Keratinocyte (primary cell): ENCODE data around the gene SUSD6. TPM values are rescaled to one million over a fixed set of nuclear protein-coding genes. Genes with fewer than 3 reads are reported as not detected.

Source experiments
- DNase-seq: peaks from one replicate; pipeline ENCODE4 v3.0.0-alpha.2; 2011; ENCODE audit warnings: low read depth, missing footprints, low spot score
- FAIRE-seq: peaks from 2 replicates; lab custom pipeline; 2011; peaks lifted over from hg19 to GRCh38; lab: Jason Lieb, UNC
- H2AFZ ChIP-seq: 2 replicates; pipeline ENCODE4 v1.6.0; 2012; ENCODE audit warnings: low read length, control low read depth, inconsistent platforms; ENCODE audit not compliant: control insufficient read depth
- H3K27ac ChIP-seq: 2 replicates; pipeline ENCODE4 v1.5.1; 2011; ENCODE audit warnings: low read length; ENCODE audit not compliant: control insufficient read depth, insufficient read depth
- H3K27me3 ChIP-seq: 3 replicates; pipeline ENCODE4 v1.6.0; 2011; ENCODE audit warnings: low read length; ENCODE audit not compliant: control insufficient read depth, insufficient read depth; ENCODE audit errors: extremely low read depth
- H3K36me3 ChIP-seq, 2 experiments: 2 replicates in 1 of 2; 3 replicates in 1 of 2; pipeline ENCODE4 v1.5.1; 2011; ENCODE audit warnings: low read length in 2 of 2, mild to moderate bottlenecking in 1 of 2; ENCODE audit not compliant: control insufficient read depth in 2 of 2, insufficient read depth in 2 of 2; ENCODE audit errors: extremely low read depth in 1 of 2
- H3K4me1 ChIP-seq: 3 replicates; pipeline ENCODE4 v1.5.1; 2011; ENCODE audit warnings: low read length; ENCODE audit not compliant: control insufficient read depth, insufficient read depth; ENCODE audit errors: extremely low read depth
- H3K4me2 ChIP-seq: 3 replicates; pipeline ENCODE4 v1.6.0; 2011; ENCODE audit warnings: low read depth, low read length; ENCODE audit not compliant: control insufficient read depth, insufficient read depth; ENCODE audit errors: extremely low read depth
- H3K4me3 ChIP-seq, 3 experiments: fragments of 200-600 bp in 1 of 3; sonication (generic) in 1 of 3; 2 replicates in 2 of 3; 3 replicates in 1 of 3; pipeline ENCODE4 v1.5.1; 2011 to 2016; ENCODE audit warnings: low read length in 3 of 3, mild to moderate bottlenecking in 3 of 3, control low read depth in 2 of 3, inconsistent platforms in 1 of 3, low read depth in 1 of 3, mixed read lengths in 1 of 3, mixed run types in 1 of 3, moderate library complexity in 1 of 3; ENCODE audit not compliant: control insufficient read depth in 2 of 3, insufficient read depth in 2 of 3; ENCODE audit errors: extremely low read depth in 1 of 3
- H3K79me2 ChIP-seq: 2 replicates; pipeline ENCODE4 v1.6.0; 2012; ENCODE audit warnings: low read length; ENCODE audit not compliant: control insufficient read depth, insufficient read depth
- H3K9ac ChIP-seq: 3 replicates; pipeline ENCODE4 v1.6.0; 2011; ENCODE audit warnings: low read length; ENCODE audit not compliant: control insufficient read depth, insufficient read depth; ENCODE audit errors: extremely low read depth
- H3K9me1 ChIP-seq: 3 replicates; pipeline ENCODE4 v1.6.0; 2011; ENCODE audit warnings: low read length; ENCODE audit not compliant: control insufficient read depth, insufficient read depth; ENCODE audit errors: extremely low read depth
- H3K9me3 ChIP-seq: 2 replicates; pipeline ENCODE4 v1.5.1; 2012; ENCODE audit warnings: low read depth, low read length; ENCODE audit not compliant: control insufficient read depth
- H4K20me1 ChIP-seq: 3 replicates; pipeline ENCODE4 v1.6.0; 2011; ENCODE audit warnings: low read length; ENCODE audit not compliant: control insufficient read depth, insufficient read depth; ENCODE audit errors: extremely low read depth
- EZH2 ChIP-seq: IDR thresholded peaks from one replicate; pipeline ENCODE4 v1.6.1; 2012; ENCODE audit warnings: inconsistent platforms, mild to moderate bottlenecking, low read length, moderate library complexity
- dilution Hi-C: fragments of 300-500 bp; cut with MboI; formaldehyde crosslinking; loops from one replicate; pipeline ENCODE4 v1.7.0; 2020; ENCODE audit warnings: low sequenced_read_pairs; ENCODE audit not compliant: extremely low pct_ligation_motif_present
- polyA plus RNA-seq, 5 experiments: library from polyadenylated mRNA; depleted of rRNA in 3 of 5; stranded (reverse) in 3 of 5; stranded (forward) in 1 of 5; unstranded in 1 of 5; fragments of >200 nt; gene quantifications; 1 replicate in 1 of 5; 2 replicates in 3 of 5; 3 replicates in 1 of 5; pipeline versions ENCODE4 v1.2.1 to v1.2.3, GENCODE V29; 2011 to 2012; ENCODE audit warnings: missing spikeins in 2 of 5, low read depth in 1 of 5, low replicate concordance in 1 of 5
- TF ChIP-seq, protein P1 (sequence below), 3 experiments: IDR thresholded peaks in 1 of 3; conservative IDR thresholded peaks in 1 of 3; optimal IDR thresholded peaks in 1 of 3; 2 replicates in 2 of 3; 3 replicates in 1 of 3; pipeline versions ENCODE3 to v1.5.1; 2011; ENCODE audit warnings: low read length in 3 of 3, mild to moderate bottlenecking in 3 of 3, moderate library complexity in 2 of 3, control low read depth in 1 of 3, inconsistent platforms in 1 of 3; ENCODE audit not compliant: insufficient read depth in 2 of 3; ENCODE audit errors: extremely low read depth in 1 of 3

Gene SUSD6
- polyA plus RNA-seq, 1 donor (not counting 4 experiments of a cell fraction or from before 2014, with no cell fraction given), result 10.5 TPM

DNA sequence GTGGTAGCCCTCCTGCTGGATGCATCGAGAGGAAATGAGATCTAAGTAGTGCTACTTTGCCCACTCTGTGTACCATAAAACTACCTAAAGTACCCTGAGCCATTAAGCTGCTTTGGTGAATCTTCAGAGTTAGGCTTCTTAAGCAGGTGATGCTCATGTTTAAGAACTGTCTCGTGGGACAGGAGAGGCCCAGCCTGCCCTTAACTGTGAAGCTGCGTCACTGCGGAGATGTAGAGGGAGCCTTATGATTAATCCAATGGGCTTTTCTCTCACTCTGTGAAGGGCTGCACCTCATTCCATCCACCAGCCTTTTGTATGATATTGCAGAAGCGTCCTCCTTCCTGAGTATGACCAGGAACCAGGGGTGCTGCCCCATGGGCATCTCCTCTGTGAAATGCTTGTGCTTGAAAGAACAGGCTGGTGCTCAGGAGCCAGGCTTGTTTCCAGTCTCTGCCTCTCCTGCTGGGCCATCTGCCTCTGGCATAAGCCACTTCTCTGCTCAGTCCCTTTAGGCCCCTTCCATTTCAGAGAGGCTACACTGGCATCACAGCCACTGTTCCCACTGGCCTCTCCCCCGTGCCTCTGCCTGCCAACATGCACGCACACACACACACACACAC lies 30.0 kb upstream of the SUSD6 start:
- H3K9me3 ChIP-seq, result no peaks in the 10 kb centered on the region
- DNase-seq (no peak), FAIRE-seq (no peak)
- no peak overlapping the region for H3K27ac ChIP-seq
- H4K20me1 ChIP-seq, result no peaks in the 10 kb centered on the region
- dilution Hi-C loops, result no loop called here
- no peaks in the 10 kb centered on the region for H3K79me2 ChIP-seq
- H3K4me2 ChIP-seq, result no peak overlapping the region
- no peak overlapping the region for H3K9ac ChIP-seq
- TF ChIP-seq, protein P1, sequence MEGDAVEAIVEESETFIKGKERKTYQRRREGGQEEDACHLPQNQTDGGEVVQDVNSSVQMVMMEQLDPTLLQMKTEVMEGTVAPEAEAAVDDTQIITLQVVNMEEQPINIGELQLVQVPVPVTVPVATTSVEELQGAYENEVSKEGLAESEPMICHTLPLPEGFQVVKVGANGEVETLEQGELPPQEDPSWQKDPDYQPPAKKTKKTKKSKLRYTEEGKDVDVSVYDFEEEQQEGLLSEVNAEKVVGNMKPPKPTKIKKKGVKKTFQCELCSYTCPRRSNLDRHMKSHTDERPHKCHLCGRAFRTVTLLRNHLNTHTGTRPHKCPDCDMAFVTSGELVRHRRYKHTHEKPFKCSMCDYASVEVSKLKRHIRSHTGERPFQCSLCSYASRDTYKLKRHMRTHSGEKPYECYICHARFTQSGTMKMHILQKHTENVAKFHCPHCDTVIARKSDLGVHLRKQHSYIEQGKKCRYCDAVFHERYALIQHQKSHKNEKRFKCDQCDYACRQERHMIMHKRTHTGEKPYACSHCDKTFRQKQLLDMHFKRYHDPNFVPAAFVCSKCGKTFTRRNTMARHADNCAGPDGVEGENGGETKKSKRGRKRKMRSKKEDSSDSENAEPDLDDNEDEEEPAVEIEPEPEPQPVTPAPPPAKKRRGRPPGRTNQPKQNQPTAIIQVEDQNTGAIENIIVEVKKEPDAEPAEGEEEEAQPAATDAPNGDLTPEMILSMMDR (optimal IDR thresholded peaks at IDR 0.05 in 1 of 3, IDR thresholded peaks at IDR 0.05 in 1 of 3, conservative IDR thresholded peaks at IDR 0.05 in 1 of 3; ENCODE audit: extremely low read depth in 1 of 3, insufficient read depth in 2 of 3, low read length in 3 of 3), result no peak
- no peak for TF ChIP-seq EZH2
- H2AFZ ChIP-seq, result no peak overlapping the region
- H3K36me3 ChIP-seq, result no peaks in the 10 kb centered on the region
- peaks cover 8% of the 10 kb centered on the region for H3K27me3 ChIP-seq
- no peaks in the 10 kb centered on the region for H3K9me1 ChIP-seq
- no peak overlapping the region for H3K4me3 ChIP-seq
- no peaks in the 10 kb centered on the region for H3K4me1 ChIP-seq

DNA sequence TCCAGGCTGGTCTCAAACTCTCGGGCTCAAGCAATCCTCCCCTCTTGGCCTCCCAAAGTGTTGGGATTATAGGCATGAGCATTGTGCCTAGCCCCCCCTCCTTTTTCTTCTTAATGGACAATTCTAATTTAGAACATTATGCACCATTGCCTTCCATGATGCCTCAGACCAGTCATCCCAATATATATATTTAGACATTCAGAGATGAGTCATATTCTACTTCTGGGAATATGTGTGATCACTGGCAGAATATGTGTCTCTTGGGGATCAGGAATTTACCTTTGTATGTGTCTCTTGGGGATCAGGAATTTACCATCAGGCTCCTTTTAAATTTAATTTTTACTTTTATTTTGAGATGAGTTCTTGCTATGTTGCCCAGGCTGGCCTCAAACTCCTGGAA lies 29.2 kb upstream of the SUSD6 start:
- H3K4me1 ChIP-seq, result no peaks in the 10 kb centered on the region
- no peaks in the 10 kb centered on the region for H3K79me2 ChIP-seq
- DNase-seq, result no peak
- H3K36me3 ChIP-seq, result no peaks in the 10 kb centered on the region
- TF ChIP-seq EZH2, result no peak
- TF ChIP-seq, protein P1 (optimal IDR thresholded peaks at IDR 0.05 in 1 of 3, IDR thresholded peaks at IDR 0.05 in 1 of 3, conservative IDR thresholded peaks at IDR 0.05 in 1 of 3; ENCODE audit: extremely low read depth in 1 of 3, insufficient read depth in 2 of 3, low read length in 3 of 3), result no peak
- H3K27me3 ChIP-seq, result peaks cover under 1% of the 10 kb centered on the region
- dilution Hi-C loops, result no loop called here
- H3K9me3 ChIP-seq, result no peaks in the 10 kb centered on the region
- H3K9me1 ChIP-seq, result no peaks in the 10 kb centered on the region
- no peak for FAIRE-seq
- no peak overlapping the region for H3K4me2 ChIP-seq
- no peak overlapping the region for H2AFZ ChIP-seq
- no peak overlapping the region for H3K27ac ChIP-seq
- H3K9ac ChIP-seq, result no peak overlapping the region
- no peaks in the 10 kb centered on the region for H4K20me1 ChIP-seq
- H3K4me3 ChIP-seq, result no peak overlapping the region
